Cardiac fibroblast (primary cell): ENCODE measurements around the gene COL25A1.
"Not testable (repeated sequence)": the region's sequence is repeated elsewhere in the genome, so short reads cannot be mapped to it uniquely, and the experiment has no call there.

Experiments
- DNase-seq, 2 donors: peaks; one replicate each; pipeline versions ENCODE4 v3.0.0 to v3.0.0-alpha.2; 2010; ENCODE audit warnings: low read depth in 2 of 2
- H3K4me3 ChIP-seq, 2 donors: replicated peaks in 1 of 2; 1 replicate in 1 of 2; 2 replicates in 1 of 2; pipeline ENCODE4 v1.5.1; 2011; ENCODE audit warnings: low read depth in 2 of 2, low read length in 2 of 2, mild to moderate bottlenecking in 2 of 2, moderate library complexity in 1 of 2
- TF ChIP-seq, protein P1 (sequence below): IDR thresholded peaks from one replicate; pipeline ENCODE4 v1.5.1; 2011; ENCODE audit warnings: low read depth, mild to moderate bottlenecking, low read length, inconsistent platforms

The COL25A1 gene

DNA sequence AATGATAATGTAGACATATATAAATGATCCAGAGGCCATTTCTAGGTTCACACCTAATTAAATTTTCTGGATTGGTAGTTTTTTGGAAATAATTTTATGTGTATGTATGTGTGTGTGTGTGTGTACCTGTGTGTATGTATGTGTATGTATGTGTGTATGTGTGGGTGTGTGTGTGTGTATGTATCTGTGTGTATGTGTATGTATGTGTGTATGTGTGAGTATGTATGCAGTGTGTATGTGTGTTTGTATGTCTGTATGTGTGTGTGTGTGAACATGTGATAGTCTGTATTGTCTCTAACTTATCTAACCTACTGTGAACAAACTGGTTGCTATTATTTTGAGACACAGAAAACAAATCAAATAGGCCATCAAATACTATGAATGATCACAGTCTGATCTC is 152.6 kb downstream of the COL25A1 start:
- DNase-seq, result no peak
- TF ChIP-seq, protein P1, sequence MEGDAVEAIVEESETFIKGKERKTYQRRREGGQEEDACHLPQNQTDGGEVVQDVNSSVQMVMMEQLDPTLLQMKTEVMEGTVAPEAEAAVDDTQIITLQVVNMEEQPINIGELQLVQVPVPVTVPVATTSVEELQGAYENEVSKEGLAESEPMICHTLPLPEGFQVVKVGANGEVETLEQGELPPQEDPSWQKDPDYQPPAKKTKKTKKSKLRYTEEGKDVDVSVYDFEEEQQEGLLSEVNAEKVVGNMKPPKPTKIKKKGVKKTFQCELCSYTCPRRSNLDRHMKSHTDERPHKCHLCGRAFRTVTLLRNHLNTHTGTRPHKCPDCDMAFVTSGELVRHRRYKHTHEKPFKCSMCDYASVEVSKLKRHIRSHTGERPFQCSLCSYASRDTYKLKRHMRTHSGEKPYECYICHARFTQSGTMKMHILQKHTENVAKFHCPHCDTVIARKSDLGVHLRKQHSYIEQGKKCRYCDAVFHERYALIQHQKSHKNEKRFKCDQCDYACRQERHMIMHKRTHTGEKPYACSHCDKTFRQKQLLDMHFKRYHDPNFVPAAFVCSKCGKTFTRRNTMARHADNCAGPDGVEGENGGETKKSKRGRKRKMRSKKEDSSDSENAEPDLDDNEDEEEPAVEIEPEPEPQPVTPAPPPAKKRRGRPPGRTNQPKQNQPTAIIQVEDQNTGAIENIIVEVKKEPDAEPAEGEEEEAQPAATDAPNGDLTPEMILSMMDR, result no peak
- H3K4me3 ChIP-seq, result no peak overlapping the region

DNA sequence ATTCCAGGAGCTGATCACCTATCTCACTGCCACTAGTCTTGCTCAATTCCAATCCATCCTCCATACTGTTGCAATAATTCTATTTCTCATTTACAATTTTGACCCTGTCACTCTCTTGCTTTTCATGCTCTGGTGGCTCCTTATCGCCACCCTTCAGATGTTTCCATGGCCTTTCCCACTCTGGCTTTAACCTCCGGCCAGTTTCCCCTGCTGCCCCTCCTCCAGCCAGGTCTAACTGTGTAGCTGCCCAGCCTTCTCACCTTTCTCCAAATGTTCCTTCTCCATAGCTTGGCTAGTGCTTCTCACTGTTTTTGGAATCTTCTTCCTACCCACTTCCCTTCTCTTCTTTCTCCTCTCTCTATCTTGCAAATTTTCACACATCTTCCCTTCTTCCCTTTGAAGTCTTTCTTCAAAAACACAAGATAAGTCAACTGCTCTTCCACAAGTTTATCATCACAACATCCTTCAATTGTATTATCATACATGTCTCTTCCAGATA is 153.8 kb downstream of the COL25A1 start:
- TF ChIP-seq, protein P1, result no peak
- no peak for DNase-seq
- no peak overlapping the region for H3K4me3 ChIP-seq

DNA sequence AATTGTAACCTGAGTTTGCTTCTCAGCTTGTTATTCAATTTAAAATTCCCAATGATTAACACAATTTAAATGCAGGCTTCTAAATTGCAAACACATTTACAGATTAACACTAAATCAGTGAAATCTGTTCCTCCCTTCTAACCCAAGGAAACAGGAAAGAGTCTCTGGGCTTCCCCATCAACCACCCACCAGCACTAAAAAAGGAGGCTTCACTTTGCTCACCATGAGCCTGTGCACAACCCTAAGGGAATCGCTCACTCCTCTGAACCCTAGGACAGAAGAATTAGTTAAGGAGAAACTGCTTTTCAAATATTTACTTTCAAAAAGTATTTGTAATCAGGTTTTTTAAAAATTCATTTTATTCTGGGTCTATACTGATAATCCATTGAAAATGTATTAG is 155.3 kb downstream of the COL25A1 start:
- TF ChIP-seq, protein P1, result no peak
- DNase-seq, result no peak

DNA sequence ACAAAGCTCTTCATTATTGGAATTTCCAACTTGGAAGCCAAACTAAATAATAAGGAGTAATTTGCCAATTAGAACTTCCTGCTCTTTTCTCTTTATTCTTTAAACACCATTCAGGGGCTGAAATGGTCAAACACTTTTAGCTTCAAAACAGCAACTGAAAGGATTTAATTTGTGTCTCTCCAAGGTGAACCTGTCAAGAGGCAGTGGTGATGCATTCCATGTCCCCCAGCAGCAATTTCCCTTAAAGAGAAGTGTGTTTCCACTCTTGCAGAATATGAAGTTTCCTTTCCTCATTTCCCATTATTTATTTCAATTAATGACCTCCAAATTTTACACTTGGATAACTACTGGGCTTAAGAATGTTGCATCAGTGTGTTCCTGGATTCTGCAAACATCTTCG is 156.0 kb downstream of the COL25A1 start:
- TF ChIP-seq, protein P1, result no peak
- H3K4me3 ChIP-seq, result no peak overlapping the region
- no peak for DNase-seq

More for the DNA sequence above, 155.3 kb downstream of the COL25A1 start:
- no peak overlapping the region for H3K4me3 ChIP-seq

DNA sequence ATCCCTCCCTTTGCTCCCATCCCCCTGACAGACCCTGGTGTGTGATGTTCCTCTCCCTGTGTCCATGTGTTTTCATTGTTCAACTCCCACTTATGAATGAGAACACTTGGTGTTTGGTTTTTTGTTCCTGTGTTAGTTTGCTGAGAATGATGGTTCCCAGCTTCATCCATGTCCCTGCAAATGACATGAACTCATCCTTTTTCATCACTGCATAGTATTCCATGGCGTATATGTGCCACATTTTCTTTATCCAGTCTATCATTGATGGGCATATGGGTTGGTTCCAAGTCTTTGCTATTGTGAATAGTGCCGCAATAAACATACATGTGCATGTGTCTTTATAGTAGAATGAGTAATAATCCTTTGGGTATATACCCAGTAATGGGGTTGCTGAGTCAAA is 164.3 kb downstream of the COL25A1 start:
- H3K4me3 ChIP-seq, DNase-seq: not testable (repeated sequence)

DNA sequence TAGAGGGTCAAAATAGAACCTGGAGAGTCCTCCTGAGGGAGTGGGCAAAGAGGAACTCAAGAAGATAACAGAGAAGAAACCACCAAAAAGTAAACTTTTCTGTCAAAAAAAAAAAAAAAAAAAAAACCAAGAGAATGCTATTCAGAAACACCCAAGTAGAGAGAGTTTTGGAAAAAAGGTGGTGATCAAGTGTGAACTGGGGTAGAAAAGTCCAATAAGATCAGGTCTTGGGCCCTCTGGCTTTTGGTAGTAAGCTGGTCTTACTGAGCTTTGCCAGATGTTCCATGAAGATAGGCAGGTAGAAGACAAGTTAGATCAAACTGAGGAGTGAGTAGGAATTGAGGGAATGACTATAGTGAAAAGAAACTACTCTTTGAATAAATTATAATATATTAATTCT is 167.5 kb downstream of the COL25A1 start:
- DNase-seq, result no peak
- H3K4me3 ChIP-seq, result no peak overlapping the region
- TF ChIP-seq, protein P1, result no peak

DNA sequence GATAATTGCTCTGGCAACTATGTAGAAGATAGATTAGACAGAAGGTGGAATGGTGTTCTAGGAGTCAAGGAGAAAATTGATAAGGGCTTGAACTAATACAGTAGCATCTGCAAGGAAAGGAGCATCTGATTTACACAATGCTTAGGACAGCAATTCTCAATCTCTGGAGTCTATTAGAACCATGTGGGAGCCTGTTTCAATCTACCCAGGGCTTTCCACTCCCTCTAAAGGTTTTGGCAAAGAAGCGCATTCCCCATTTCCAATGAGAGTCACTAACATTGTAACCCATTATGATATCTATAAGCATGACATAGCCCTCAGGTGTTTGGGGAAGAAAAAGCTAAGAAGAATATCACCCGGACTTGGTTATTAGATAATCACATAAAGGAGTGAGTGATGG is 168.2 kb downstream of the COL25A1 start:
- no peak overlapping the region for H3K4me3 ChIP-seq
- TF ChIP-seq, protein P1, result no peak
- DNase-seq, result no peak

DNA sequence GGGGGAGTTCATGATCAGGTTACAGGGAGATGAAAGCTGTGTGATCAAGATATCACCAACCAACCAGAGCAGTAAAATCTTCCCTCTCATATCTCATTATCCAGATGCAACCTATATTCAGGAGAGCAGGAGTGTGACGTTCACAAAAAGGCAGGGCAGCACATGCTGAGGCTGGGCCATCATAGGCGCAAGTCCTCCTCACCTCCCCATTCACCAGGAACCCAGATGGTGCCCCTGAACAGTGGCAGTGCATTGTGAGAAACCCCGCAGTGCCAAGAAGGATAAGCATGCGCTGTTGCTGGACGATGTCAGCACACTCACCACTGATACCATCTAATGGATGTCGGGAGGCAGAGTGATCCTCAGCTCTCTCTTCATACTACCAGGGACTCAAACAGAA is 170.9 kb downstream of the COL25A1 start:
- TF ChIP-seq, protein P1, result no peak

More for the DNA sequence above, 170.9 kb downstream of the COL25A1 start:
- DNase-seq, result no peak
- no peak overlapping the region for H3K4me3 ChIP-seq
